GM21619 (cell line): Measurements from ENCODE around the gene EFNA5.
"Not testable (repeated sequence)": the region's sequence is repeated elsewhere in the genome, so short reads cannot be mapped to it uniquely, and the experiment has no call there.

ENCODE experiments used
- ATAC-seq: cut with Tn5 transposase; IDR thresholded peaks from one replicate; pipeline ENCODE4 v1.9.1; 2021; ENCODE audit not compliant: unreplicated experiment

Gene EFNA5

GRCh38 chr5:107377277-107377609 lies 293.5 kb downstream of the EFNA5 start:
- ATAC-seq: no peak

GRCh38 chr5:107376546-107377276 lies 294.0 kb downstream of the EFNA5 start:
- ATAC-seq: no peak

DNA sequence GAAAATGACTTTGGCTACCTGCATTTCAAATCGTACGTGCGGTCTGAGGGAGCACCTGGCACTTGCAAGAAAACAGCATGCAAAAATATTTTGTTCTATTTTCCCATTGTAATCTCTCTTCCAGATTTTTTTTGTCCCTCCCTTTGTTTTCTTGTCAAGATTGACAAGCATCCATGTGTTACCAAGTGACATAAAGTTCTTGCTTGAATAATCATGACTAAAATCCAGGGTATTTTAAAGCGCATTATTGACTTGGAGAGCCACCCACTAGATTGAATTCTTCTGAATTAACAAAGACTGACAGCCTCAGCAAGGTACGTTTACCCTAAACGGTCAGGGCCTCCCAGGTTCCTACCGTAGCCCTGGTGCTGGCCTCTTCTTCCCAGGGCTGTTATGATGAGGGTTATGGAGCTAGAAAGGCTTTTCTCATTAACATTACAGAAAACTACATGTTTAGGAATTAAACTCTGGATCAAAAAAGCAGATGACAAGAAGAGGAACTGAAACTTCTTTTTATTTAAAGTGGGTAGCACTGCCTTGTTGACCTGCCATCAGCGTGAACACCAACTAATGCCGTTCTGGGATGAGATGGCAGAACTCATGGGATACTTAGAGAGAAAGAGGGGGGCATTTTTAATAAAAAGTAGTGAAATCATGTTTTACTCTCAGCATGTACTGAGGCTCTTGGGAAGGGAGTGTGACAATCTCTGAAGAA lies 297.0 kb downstream of the EFNA5 start:
- peak; percentile 78 for ATAC-seq

- ATAC-seq: no peak
Measured at GRCh38 chr5:107372723-107373450, 297.9 kb downstream of the EFNA5 start.

DNA sequence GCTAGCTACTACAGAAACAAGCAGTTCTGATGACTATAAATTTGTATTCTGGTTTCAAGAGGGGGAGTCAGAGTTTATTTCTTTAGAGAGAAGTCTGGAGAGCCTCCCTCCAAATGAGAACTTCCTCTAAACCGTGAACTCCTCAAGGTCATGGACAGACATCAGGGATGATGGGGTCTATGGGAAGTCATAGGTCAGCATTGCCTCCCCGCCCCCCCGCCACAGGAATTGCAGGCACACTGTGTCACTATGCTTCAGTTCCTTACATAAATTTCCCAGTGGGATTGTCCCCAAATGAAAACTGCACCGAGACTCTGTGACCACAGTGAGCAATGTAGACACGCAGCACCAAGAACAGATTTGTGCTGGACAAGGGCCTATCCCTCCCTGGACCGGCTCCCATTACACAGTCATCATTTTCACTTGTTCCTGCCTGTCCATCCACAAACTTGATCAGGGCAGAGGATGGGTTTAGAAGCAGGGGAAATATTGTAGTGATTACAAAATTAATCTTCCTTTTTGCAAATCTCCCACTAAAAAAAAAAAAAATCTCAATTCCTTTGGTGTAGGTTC lies 300.3 kb downstream of the EFNA5 start:
- no peak for ATAC-seq

DNA sequence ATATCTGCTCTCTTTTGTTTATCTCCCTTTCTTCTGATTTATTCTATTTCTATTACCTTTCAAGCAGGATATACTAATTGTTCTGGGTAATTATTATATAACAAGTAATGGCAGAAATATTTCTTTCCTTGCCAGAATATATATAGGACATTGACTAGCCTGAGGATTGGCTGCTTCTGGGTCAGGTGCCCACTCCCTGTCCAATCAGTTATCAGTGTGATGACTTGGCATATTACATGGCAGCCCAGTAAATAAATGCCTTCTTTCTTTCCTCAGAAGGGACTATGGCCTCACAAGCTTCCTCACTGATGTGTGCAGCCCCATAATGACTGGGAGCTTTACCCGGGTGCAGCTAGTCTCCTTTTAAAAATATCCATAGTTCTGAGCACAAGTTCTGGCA lies 301.1 kb downstream of the EFNA5 start:
- no peak for ATAC-seq

DNA sequence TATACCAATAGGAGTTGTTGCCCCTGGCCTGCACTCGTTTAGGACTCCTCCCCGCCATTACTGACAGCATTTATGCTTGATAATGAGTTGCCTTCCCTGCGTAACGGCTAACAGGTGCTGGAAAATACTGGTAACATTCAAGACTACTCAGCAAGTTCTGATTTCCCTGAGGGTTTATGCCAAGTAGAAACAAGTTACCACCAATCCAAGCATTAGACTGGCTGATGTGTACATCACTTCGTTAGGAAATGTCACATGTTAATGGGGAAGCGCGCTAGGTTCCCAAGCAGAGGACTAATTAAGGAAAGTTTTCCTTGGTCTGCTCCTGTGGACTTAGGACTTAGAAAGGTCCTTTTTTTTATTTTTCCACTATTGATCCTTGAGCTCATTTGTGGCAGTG lies 302.1 kb downstream of the EFNA5 start:
- ATAC-seq: no peak

- ATAC-seq: no peak
Measured at GRCh38 chr5:107367939-107368338, 302.8 kb downstream of the EFNA5 start.

DNA sequence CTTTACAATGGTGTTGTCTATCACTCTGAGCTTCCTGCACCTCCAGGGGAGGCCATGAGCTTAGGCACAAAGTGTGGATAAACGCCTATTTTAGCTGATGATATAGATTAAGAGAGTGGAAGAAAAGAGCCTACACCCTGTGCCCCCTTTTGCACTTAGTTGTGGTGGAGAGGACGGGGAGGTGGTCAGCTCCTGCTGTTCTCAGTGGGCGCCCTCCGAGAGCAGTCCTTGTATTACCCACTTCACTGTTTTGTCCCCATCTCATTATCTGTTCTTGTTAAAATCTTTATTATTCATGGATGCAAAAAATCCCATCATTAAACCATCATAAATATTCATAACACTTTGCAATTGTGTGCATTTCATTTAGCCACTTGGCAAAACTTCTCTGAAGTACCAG lies 303.3 kb downstream of the EFNA5 start:
- ATAC-seq: no peak

- ATAC-seq: peak; percentile 51
Measured at GRCh38 chr5:107365320-107366109, 305.2 kb downstream of the EFNA5 start.

GRCh38 chr5:107364443-107365319 lies 306.1 kb downstream of the EFNA5 start:
- ATAC-seq: peak; percentile 41

DNA sequence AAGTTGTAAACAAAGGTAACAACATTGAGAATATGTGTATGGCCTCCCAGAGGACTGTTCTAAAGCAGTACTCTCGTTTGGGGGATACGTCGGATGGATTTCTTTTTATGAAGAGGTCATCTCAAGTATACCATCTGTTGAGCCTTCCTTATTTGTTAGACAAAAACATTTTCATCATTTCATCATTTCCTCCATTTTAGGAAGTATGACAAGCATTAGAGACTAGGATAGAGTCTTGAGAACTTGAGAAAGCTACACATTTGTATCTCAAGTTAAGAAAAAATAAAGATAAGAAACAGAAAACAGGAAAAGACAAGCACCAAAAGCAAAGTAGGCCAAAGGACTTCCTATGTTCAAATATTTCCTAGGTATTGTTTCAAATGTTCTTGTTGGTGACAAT lies 307.0 kb downstream of the EFNA5 start:
- no peak for ATAC-seq

GRCh38 chr5:107361945-107362344 lies 308.8 kb downstream of the EFNA5 start:
- no peak for ATAC-seq

- ATAC-seq: no peak
Measured at GRCh38 chr5:107359916-107360234, 310.9 kb downstream of the EFNA5 start.

- ATAC-seq: no peak
Measured at GRCh38 chr5:107359033-107359915, 311.5 kb downstream of the EFNA5 start.

DNA sequence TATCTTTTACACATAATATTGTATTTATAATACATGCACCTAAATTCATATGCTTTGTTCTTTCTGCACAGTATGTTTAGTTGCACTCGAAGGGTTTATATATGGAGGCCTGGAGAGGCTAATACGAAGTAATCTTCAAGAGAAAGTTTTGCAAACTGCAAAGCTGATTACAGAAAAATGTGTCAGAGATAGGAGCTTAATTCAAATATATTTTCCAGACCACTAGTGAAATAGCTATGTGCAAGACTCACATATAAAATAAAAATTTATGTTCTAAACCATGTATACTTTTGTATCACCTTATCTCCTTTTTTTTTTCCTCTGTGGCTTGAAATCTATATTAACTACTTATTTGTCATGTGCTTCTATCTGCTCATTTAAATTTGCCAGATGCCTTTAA lies 313.8 kb downstream of the EFNA5 start:
- no peak for ATAC-seq

- no peak for ATAC-seq
Measured at GRCh38 chr5:107352576-107352975, 318.2 kb downstream of the EFNA5 start.

GRCh38 chr5:107346580-107346979 lies 324.2 kb downstream of the EFNA5 start:
- ATAC-seq: not testable (repeated sequence)

GRCh38 chr5:107342371-107342770 lies 328.4 kb downstream of the EFNA5 start:
- no peak for ATAC-seq
